Stomach smooth muscle (tissue), 2 donors: ENCODE results near the gene TMEM178B.

ENCODE experiments used
- H3K27ac ChIP-seq: one replicate; pipeline ENCODE4 v1.7.0; 2013; ENCODE audit warnings: mild to moderate bottlenecking, low read length, inconsistent platforms
- H3K27me3 ChIP-seq, 2 donors: one replicate each; pipeline ENCODE4 v1.7.0; 2013; ENCODE audit warnings: low read length in 2 of 2; ENCODE audit not compliant: insufficient read depth in 2 of 2, control insufficient read depth in 1 of 2
- H3K36me3 ChIP-seq, 2 donors: one replicate each; pipeline ENCODE4 v1.7.0; 2013; ENCODE audit warnings: low read length in 2 of 2; ENCODE audit not compliant: control insufficient read depth in 2 of 2, insufficient read depth in 2 of 2
- H3K4me1 ChIP-seq: one replicate; pipeline ENCODE4 v1.7.0; 2013; ENCODE audit warnings: low read length; ENCODE audit not compliant: control insufficient read depth, insufficient read depth
- H3K4me3 ChIP-seq, 2 donors: one replicate each; pipeline ENCODE4 v1.7.0; 2013; ENCODE audit warnings: low read length in 2 of 2
- H3K9ac ChIP-seq, 2 donors: one replicate each; pipeline ENCODE4 v1.7.0; 2013; ENCODE audit warnings: low read length in 2 of 2, mild to moderate bottlenecking in 1 of 2
- H3K9me3 ChIP-seq, 2 donors: one replicate each; pipeline ENCODE4 v1.7.0; 2013; ENCODE audit warnings: low read length in 2 of 2; ENCODE audit not compliant: control insufficient read depth in 2 of 2
- donor health status: healthy.
- donor health status: Pancreatic carcinoma.

Gene TMEM178B

DNA sequence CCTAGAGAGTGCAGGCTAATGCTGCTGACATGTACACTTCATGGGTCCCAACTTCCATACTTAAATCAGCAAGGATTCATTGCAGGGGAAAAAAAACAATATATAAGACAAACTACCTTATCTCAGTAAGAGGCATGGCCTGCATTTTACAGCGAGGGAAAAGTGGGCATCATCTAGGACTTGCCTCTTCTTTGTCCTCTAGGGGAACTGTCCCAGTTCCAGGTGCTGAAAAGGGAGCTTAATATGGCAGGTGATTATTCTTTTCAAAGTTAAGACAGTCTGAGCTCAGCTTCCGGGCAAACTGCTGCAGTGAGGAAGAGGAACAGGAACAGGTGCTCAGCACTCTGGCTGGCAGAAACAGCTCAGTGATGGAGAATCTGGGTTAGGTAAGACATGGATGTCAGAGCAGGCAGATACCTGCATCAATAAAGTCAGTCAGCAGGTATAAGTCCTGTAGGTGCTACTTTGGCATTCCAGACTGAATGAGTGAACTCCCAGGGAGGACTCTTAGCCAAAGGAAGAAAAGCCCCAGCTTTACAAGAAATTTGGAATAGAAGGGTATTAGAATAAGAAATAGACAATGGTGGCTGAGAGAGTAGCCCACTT lies 147.2 kb downstream of the TMEM178B start:
- H3K9ac ChIP-seq, result no peak overlapping the region

DNA sequence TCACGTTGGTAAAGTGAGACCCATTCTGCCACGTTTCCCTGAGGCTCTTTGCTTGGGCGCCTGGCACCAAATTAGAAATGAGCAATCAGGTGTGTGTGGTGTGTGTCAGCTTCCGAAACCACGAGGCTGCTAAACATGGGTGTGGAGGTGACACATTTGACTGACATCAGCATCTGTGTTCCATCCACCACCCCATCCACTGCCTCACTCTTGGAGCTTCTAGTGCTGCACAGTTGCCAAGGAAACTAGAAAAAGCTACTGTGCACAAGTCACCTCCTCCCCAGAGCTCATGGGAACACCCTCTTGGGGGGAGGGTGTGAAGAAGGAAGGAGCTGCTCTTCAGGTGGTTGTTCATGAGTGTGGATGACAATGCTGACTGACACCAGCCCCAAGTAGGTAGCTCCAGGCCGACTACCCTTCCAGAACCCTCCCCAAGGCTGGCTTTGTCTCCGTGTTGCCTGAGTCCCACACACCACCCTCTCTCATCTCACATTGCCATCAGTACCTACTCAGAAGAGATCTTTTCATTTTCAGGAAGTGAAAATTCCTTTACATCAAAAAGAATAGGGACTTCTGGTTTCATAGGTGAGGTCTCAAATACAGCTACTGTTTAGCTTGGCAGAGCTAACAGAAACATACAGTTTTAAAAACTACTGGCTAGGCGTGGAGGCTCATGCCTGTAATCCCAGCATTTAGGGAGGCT lies 152.2 kb downstream of the TMEM178B start:
- H3K4me3 ChIP-seq, result no peak overlapping the region
- no peaks in the 10 kb centered on the region for H3K4me1 ChIP-seq
- H3K36me3 ChIP-seq, result no peaks in the 10 kb centered on the region
- H3K9me3 ChIP-seq, result no peaks in the 10 kb centered on the region
- no peaks in the 10 kb centered on the region for H3K27me3 ChIP-seq
- H3K9ac ChIP-seq, result no peak overlapping the region
- H3K27ac ChIP-seq, result no peak overlapping the region

More for the DNA sequence above, 147.2 kb downstream of the TMEM178B start:
- Histone ChIP-seq H3K9me3 (no peaks in the 10 kb centered on the region), H3K27me3 (no peaks in the 10 kb centered on the region), H3K4me3 (no peak overlapping the region), H3K4me1 (no peaks in the 10 kb centered on the region), H3K27ac (no peak overlapping the region), H3K36me3 (no peaks in the 10 kb centered on the region)

DNA sequence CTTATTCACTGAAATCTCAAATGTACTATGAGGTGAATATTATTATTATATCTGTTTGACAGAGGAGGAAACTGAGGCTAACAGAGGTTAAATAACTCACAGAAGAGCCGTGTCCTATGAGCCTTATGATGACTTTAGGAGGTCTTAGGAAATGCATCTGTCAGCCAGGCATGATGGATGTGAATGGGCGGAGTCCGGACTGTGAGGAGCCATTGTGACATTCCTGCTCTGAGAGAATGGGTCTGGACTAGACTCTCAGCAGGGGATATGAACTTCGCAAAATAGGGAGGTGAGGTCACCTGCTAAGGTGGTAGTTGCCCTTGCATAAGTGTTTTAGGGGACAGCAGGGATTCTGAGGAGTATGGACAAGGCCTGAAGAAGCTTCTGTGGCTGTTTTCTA lies 153.6 kb downstream of the TMEM178B start:
- Histone ChIP-seq H3K4me1 (no peaks in the 10 kb centered on the region), H3K9ac (no peak overlapping the region)

DNA sequence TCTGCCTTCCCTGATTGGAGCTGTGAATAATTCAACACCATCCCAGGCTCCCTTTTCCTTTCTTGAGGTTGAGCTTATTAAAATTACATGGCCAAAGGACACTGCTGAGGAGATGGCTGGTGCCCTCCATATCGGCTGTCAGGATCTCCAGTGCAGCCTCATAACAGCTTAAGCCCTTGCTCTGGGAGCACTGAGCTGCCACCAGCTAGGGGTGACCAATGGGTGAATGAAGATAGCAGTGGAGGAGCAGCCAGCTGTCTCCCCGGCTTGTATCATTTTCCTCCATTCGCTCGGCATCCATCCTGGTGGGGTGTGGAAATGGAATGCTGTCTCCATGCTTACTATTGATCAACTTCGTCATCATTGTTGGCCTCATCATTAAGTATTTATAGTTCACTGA lies 154.6 kb downstream of the TMEM178B start:
- H3K27me3 ChIP-seq, result peaks cover 0 to 2% of the 10 kb centered on the region in 2 donors
- no peaks in the 10 kb centered on the region for H3K36me3 ChIP-seq
- no peaks in the 10 kb centered on the region for H3K9me3 ChIP-seq
- no peak overlapping the region for H3K9ac ChIP-seq
- H3K4me3 ChIP-seq, result no peak overlapping the region
- no peaks in the 10 kb centered on the region for H3K4me1 ChIP-seq
- no peak overlapping the region for H3K27ac ChIP-seq

More for the DNA sequence above, 153.6 kb downstream of the TMEM178B start:
- Histone ChIP-seq H3K4me3 (no peak overlapping the region), H3K9me3 (no peaks in the 10 kb centered on the region), H3K36me3 (no peaks in the 10 kb centered on the region), H3K27ac (no peak overlapping the region), H3K27me3 (peaks cover 0 to 2% of the 10 kb centered on the region in 2 donors)

DNA sequence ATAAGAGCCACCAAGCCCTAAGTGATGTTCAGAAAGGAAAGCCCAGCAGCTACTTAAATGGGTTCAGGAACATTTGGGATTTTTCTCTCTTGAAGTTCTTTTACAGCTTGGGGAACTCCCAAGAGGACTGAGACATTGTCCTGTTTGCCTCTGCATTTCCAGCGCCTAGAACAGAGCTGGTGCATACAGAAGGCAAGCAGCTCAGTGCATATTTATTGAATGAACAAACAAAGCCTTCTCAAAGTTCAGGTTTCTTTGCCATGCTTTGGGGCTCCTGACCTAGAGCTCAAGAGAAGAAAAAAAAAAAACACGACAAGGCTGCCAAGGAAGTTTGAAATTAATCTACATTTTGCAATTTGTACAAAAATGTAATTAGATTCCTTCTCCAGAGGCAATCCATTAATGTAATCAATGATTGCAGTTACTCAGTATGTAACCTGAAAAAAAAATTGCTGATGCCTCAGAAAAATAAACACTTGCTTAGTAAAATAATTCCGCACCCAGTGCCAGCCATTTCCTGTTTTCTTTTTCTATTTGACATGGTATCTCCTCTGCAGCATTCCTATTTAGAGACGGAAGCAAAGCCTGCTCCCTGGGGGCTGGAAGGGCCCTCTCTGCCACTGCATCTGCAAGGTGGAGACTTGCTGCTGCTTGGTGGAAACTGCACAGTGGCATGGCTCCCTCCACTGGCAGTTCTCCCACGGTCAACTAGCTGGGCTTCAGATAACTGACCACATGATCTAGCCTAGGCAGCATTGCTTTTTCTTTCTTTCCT lies 157.3 kb downstream of the TMEM178B start:
- Histone ChIP-seq H3K9me3 (no peaks in the 10 kb centered on the region), H3K4me3 (no peak overlapping the region), H3K4me1 (no peaks in the 10 kb centered on the region), H3K27me3 (peaks cover 0 to 5% of the 10 kb centered on the region in 2 donors), H3K27ac (no peak overlapping the region), H3K9ac (no peak overlapping the region), H3K36me3 (no peaks in the 10 kb centered on the region)

DNA sequence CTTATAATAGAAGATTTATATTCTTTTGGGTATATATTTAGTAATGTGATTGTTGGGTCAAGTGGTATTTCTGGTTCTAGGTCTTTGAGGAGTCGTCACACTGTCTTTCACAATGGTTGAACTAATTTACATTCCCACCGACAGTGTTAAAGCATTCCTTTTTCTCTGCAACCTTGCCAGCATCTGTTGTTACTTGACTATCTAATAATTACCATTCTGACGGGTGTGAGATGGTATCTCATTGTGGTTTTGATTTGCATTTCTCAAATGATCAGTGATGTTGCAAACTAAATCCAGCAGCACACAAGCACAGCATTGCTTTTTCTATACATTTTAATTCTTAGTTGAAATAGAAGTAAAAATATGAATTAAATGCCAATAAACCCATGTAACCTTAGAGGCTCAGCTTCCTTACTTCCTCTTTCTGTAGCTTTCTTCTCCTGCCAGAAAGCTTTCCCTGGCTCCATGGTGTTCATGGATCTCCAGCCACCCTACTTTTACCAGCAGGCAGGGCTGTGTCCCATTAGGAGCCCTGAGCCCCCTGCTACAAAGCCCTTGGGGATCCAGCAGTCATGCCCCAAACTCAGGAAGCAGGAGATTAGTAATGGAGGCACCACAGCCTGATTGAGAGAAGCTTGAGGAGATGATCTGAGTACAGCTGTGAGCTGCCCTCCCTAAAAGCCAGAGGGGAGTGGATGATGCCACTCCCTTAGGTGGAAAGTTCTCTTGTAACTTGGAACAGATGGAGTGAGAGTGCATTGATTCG lies 158.6 kb downstream of the TMEM178B start:
- H3K4me3 ChIP-seq, result no peak overlapping the region
- H3K36me3 ChIP-seq, result no peaks in the 10 kb centered on the region
- H3K27ac ChIP-seq, result no peak overlapping the region
- peaks cover 0 to 5% of the 10 kb centered on the region in 2 donors for H3K27me3 ChIP-seq
- H3K9me3 ChIP-seq, result no peaks in the 10 kb centered on the region
- no peak overlapping the region for H3K9ac ChIP-seq
- H3K4me1 ChIP-seq, result no peaks in the 10 kb centered on the region

DNA sequence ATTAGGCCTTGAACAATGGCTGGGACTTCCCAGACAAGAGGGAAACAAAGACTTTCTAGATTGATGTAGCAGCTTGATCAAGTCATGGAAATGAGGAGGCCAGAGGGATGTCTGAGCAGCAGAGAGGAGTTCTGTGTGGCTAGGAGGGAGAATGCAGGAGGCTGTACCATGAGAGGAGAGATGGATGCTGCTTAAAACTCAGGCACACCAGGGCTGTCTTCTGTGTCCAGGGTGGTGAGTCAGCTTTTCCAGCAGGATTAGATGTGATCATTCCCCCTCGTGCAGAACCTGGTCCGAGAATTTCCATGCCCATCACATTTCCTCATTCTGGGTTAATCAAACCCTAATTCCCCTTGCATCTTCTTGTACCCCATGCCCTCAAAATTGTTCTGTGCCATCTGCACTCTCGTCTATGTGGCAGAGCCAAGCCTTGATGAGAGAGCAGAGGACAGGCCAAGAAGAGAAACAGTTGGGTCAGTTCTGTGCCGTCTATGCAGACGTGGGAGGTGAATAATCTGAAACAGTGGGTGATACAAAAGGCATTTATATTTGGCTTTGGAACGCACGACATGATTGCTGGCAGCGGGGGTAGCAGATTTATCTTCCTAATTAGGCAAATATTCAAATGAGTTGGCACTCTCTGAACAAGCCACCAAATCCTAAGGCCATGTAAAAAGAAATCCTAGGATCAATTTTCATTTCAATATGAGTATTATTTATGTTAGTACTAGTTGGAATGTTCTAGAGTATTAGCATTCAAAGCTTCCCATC lies 160.7 kb downstream of the TMEM178B start:
- H3K27ac ChIP-seq, result no peak overlapping the region
- no peak overlapping the region for H3K4me3 ChIP-seq
- no peak overlapping the region for H3K9ac ChIP-seq
- H3K27me3 ChIP-seq, result peaks cover 0 to 5% of the 10 kb centered on the region in 2 donors
- no peaks in the 10 kb centered on the region for H3K4me1 ChIP-seq
- no peaks in the 10 kb centered on the region for H3K9me3 ChIP-seq
- no peaks in the 10 kb centered on the region for H3K36me3 ChIP-seq

DNA sequence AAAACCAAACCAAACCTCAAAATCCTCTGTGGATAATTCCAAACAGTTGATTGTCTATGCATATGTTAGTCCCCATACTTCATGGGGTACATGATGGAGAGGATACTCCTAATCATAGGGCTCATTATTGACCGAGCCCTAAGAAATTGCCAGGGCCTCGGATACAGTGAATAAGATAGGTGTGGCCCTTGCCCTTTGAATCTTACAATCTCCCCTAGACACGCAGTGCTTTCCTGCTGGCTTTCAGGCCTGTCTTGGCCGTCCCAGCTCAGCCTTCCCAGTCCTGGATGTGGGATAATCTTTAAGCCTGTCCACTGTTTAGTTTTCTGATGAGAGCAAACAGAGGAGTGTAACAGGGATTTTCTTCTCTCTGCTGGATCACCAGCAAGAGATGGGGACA lies 161.8 kb downstream of the TMEM178B start:
- H3K4me3 ChIP-seq, result no peak overlapping the region
- no peaks in the 10 kb centered on the region for H3K36me3 ChIP-seq
- H3K9ac ChIP-seq, result no peak overlapping the region
- no peaks in the 10 kb centered on the region for H3K4me1 ChIP-seq
- no peaks in the 10 kb centered on the region for H3K9me3 ChIP-seq
- H3K27me3 ChIP-seq, result peaks cover 0 to 5% of the 10 kb centered on the region in 2 donors
- H3K27ac ChIP-seq, result no peak overlapping the region

DNA sequence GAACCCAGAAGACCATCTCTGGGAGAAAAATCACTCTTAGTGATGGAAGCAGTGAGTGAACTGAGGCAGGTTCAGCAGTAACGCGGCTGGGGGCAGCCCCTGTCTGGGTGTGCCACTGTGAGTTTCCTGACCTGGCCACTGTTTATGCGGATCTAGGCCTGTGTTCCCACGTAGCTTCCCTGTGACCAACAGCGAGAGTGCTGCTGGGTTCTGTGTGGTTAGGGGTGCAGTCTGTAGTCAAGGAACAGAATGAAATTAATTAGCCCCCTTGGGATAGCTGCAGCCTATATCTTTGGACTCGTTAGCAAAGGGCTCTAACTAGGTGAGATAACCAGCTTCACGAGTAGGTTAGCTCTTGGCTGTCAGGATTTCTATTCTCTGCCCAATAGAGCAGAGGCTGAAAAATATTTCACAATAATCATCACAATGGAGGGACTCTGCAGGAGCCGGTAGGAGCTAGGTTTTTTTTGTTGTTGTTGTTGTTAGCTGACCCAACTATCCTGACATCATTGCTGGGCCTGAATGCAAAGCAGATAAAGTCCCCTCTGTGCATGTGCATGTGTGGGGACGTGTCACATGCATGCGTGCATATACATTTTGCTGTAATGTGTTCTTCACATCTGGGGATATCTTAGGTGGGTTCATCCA lies 164.9 kb downstream of the TMEM178B start:
- H3K4me1 ChIP-seq, result no peaks in the 10 kb centered on the region
- H3K4me3 ChIP-seq, result no peak overlapping the region
- H3K36me3 ChIP-seq, result no peaks in the 10 kb centered on the region
- peaks cover 0 to 3% of the 10 kb centered on the region in 2 donors for H3K27me3 ChIP-seq
- H3K9ac ChIP-seq, result no peak overlapping the region
- H3K9me3 ChIP-seq, result no peaks in the 10 kb centered on the region
- H3K27ac ChIP-seq, result no peak overlapping the region
